Left ventricle myocardium superior (tissue), 1 donor: ENCODE measurements around the gene FAM47E. TPM values are rescaled to one million over a fixed set of nuclear protein-coding genes. Genes with fewer than 3 reads are reported as not detected.
"Not testable (repeated sequence)": the region's sequence is repeated elsewhere in the genome, so short reads cannot be mapped to it uniquely, and the experiment has no call there.

Experiments
- ATAC-seq: fragments of 200-7000 bp; cut with Tn5 transposase; one replicate; pipeline ENCODE4 v1.9.1; 2020; ENCODE audit warnings: mild to moderate bottlenecking, moderate library complexity
- DNase-seq: peaks from one replicate; pipeline ENCODE4 v3.0.0-alpha.2; 2020
- intact Hi-C: fragments of 100-400 bp; cut with micrococcal nuclease; formaldehyde crosslinking; loops from one replicate; pipeline ENCODE4 v1.11.0; 2022
- total RNA-seq: library from RNA; stranded (reverse); fragmentation: NEBNext Ultra II Directional; extraction: Animal tissue kit (Norgen Biotek cat#: 25700); gene quantifications from one replicate; pipeline ENCODE4 v1.2.1, GENCODE V29; 2021
- donor health status: DM: no; HTN: yes; CAD: no; lungs with severe emphysema.

The FAM47E gene
- total RNA-seq, 1 donor from 2014 or later, result 2.4 TPM

DNA sequence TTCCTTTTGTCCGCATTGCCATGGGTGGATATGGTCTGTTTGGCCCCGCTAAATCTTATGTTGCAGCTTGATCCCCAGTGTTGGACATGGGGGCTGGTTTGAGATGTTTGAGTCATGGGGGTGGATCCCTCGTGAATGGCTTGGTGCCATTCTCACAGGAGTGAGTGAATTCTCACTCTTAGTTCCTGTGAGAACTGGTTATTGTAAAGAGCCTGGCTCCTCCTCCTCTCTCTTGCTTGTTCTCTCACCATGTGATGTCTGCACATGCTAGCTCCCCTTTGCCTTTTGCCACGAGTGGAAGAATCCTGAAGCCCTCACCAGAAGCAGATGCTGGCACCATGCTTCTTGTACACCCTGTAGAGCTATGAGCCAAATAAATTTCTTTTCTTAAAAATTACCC, 32.4 kb downstream of the FAM47E start:
- ATAC-seq, result no peak
- intact Hi-C loops, result no loop called here

GRCh38 chr4:76287811-76288210, 36.3 kb downstream of the FAM47E start:
- DNase-seq, ATAC-seq, intact Hi-C loops: not testable (repeated sequence)

More for the DNA sequence above, 32.4 kb downstream of the FAM47E start:
- DNase-seq, result no peak

DNA sequence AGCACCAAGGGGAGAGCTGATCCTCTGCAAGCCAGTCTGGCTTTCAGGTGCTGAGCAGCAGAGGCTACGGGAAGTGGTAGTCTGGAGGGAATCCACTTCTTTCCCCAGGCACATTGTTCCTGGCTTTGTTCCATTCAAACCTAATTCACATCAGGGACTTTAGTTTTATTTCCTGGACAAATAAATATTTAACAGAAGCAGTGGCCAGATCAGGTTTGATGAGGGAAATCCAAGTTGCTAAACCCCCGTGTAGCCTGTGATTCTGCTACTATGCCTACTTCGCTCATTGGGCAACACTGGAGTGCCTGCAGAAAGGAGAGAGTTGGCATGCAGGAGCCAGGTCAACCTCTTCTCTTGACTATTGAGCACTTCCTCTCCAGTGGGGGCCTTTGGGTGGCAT, 41.2 kb downstream of the FAM47E start:
- intact Hi-C loops, result no loop called here

DNA sequence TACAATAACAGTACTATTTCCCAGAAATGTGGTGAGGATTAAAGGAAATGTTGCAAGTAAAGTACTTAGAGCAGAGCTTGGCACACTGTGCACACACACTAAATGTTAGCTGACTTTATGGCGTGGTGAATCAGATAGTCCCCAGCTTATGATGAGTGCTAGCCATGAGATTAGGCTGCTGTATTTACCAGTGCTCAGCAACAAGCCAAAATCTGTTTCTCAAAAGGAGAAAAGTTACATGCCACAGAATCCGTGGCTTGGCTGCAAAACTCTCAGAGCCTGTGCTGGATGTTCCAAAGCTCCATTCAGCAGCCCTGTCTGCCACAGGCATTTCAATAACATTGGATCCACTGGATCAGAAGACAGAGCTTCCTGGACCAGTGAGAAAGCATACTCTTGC, 42.3 kb downstream of the FAM47E start:
- no peak for DNase-seq
- peak; percentile 83 for ATAC-seq
- intact Hi-C loops, result no loop called here

More for the DNA sequence above, 41.2 kb downstream of the FAM47E start:
- no peak for ATAC-seq
- no peak for DNase-seq

DNA sequence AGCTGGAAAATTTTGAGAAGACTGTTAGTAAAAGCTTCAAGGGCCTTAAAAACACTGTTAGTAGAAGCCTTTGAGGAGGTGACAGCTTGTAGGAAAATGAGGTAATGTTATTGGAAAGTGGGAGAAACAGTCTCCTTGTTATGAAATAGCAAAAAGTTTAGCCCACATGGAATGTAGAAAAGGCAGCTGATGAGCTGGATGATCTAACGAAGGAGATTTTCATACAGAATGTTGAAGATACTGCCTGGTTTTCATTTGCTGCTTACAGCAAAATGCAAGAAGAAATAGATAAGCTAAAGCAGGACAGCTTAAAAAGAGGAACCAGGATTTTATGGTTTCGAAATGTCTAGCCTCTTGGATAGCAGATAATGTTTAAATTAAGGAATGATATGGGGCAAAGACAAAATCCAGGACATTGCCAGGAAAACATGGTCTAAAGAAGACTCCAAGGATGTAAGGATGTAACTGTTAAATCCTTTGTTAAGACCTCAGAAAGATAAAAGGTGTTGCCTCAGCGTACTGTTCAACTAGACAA, 44.8 kb downstream of the FAM47E start:
- intact Hi-C loops, result no loop called here
- no peak for DNase-seq
- no peak for ATAC-seq

DNA sequence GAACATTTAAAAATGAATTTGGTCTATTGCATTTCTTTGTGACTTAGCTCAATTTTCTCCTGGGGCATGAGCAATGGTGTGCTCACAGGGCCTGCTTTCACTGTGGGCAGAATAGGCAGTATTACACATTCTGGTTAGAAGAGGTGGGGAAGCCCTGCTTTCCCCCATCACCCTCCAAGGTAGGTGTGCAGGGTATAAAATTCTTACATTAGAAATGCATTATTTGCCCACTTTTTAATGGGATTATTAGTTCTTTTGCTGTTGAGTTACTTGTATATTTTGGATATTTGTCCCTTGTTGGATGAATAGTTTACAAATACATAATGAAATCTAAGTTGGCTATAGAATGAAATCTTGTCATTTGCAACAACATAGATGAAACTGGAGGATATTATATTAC, 46.7 kb downstream of the FAM47E start:
- DNase-seq (no peak), ATAC-seq (no peak)
- intact Hi-C loops, result no loop called here

- DNase-seq (no peak), ATAC-seq (peak; percentile 41)
- intact Hi-C loops, result no loop called here
Observed at GRCh38 chr4:76300012-76300411, 48.5 kb downstream of the FAM47E start.

- DNase-seq, result no peak
- ATAC-seq, result peak; percentile 31
- intact Hi-C loops, result no loop called here
Observed at GRCh38 chr4:76301068-76301774, 49.7 kb downstream of the FAM47E start.

DNA sequence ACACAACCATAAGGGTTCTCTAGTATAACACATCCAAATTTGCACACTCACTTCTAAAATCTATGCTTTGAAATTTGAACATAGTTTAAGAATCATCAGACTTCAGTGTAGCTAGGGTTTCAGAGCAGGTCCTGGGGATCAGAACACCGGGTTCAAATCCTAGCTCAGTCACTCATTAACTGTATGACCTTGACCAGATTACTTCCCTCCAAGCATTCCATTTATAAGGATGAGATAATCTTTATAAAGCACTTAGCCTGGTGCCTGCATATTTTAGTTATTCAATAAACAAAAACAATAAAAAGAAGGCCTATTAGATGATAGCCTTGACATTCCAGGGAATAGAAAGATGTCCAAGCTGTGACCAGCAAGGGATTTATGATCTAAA, 50.2 kb downstream of the FAM47E start:
- intact Hi-C loops, result no loop called here
- ATAC-seq (no peak), DNase-seq (no peak)

GRCh38 chr4:76302826-76303438, 51.4 kb downstream of the FAM47E start:
- ATAC-seq (no peak), DNase-seq (no peak)
- intact Hi-C loops, result no loop called here

DNA sequence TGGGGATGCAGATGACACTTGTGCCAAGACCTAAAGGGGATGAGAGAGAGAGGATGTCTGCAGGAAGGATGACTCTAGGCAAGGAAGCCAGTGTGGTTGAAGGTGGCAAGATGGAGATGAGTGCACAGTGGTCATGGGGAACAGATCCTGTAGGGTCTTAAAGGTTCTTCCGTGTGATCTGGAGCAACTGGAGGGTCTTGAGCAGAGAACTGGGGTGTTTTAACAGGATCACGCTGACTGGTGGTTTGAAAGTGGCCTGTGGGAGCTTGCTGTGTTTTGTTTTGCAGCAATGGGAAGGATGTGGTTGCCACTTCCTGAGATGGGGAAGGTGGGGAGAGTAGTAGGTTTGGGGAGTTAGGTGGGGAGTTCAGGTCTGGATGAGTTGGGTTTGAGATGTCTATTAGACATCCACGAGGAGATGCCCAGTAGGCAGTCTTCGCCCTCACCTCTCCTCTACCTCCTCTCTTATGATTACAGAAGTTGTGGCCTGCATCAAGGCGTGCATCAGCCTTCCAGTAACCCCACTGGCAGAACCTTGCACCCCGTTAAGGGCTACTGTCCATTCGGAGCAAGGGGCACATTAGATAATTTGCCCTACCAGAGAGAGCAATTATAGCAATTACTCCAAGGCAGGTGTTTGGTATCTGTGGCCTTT, 53.6 kb downstream of the FAM47E start:
- DNase-seq, result no peak
- no peak for ATAC-seq
- intact Hi-C loops, result no loop called here

DNA sequence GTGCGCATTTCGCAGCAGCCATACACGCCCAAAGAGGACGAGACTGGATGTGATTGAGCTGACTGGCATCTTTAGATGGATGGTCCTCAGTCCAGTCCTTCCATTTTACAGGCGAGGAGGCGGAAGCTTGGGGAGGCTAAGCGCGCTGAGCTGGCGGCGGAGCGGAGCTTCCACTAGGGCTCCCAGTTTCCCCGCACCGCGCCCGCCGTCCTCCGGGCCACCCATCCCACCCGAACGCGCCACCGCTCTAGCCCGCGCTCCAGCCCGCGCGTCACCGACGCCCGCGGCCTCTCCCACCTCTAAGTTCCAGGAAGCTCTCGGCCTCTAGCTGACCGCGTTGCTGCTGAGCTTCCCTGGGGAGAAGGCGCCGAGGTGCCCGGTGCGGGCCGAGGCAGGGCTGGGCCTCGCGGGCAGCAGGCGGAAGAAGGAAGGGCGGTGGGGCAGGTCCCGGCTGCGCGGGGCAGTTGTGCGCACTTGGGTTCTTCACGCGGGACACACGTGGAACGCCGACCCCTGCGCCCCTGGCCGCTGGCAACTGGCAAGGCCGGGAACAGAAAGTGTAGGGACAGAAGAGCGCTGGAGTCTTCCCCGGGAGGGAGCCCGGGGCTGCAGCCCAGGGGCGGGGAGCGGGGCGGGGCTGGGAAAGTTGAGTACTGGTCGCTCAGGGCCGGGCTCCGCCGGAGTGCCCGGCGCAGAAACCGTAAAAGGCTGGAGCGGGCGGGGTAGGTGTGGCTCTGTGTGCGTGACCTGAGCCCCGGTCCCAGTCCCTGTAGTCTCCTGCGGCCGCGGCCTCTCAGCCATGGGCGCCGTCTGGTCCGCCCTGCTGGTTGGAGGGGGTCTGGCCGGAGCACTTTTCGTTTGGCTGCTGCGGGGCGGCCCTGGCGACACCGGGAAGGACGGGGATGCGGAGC, 54.7 kb downstream of the FAM47E start, which contains the start of gene STBD1:
STBD1 (plus strand) TSS at position 763 of the 911 bp plus-strand sequence; CDS start at position 800, 37 bp downstream.
- intact Hi-C loops, result no loop called here
- peak; percentile 86 for ATAC-seq
- DNase-seq, result peak; percentile 90

- DNase-seq, result peak; percentile 81
- intact Hi-C loops, result no loop called here
- peak; percentile 64 for ATAC-seq
Observed at GRCh38 chr4:76306882-76307659, 55.5 kb downstream of the FAM47E start.

- intact Hi-C loops, result no loop called here
- ATAC-seq (peak; percentile 33), DNase-seq (peak; percentile 69)
Observed at GRCh38 chr4:76307660-76308014, 56.1 kb downstream of the FAM47E start.

- DNase-seq (peak; percentile 82), ATAC-seq (peak; percentile 77)
- intact Hi-C loops, result no loop called here
Observed at GRCh38 chr4:76308548-76308947, 57.0 kb downstream of the FAM47E start.

- DNase-seq (no peak), ATAC-seq (no peak)
- intact Hi-C loops, result no loop called here
Observed at GRCh38 chr4:76309939-76310550, 58.5 kb downstream of the FAM47E start.

DNA sequence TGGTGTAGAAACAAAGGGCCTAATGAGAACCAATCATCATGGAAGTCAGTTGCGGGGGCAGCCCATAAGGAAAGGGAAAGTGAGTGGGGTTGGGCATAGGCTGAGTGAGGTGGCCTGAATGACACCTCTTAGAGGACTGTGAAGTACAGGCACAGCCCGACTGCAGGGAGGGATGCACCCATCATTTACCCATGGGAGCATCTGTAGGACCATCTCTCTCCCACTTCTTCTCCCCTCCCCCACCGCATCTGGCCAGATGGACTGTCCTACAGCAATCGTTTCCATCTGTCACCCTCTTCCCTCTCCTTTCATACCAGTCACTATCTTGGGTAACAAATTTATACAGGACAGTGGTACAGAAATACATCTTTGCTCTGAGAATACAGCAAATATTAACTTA, 59.2 kb downstream of the FAM47E start:
- intact Hi-C loops, result no loop called here
- ATAC-seq (no peak), DNase-seq (no peak)

- intact Hi-C loops, result no loop called here
- no peak for DNase-seq
- ATAC-seq, result no peak
Observed at GRCh38 chr4:76311896-76312331, 60.4 kb downstream of the FAM47E start.
